Hematopoietic multipotent progenitor cell (in vitro differentiated cells): ENCODE measurements around the gene COX7B. TPM values are rescaled to one million over a fixed set of nuclear protein-coding genes. Genes with fewer than 3 reads are reported as not detected.
"Not testable (repeated sequence)": the region's sequence is repeated elsewhere in the genome, so short reads cannot be mapped to it uniquely, and the experiment has no call there.

Source experiments
- DNase-seq, 3 donors: peaks; one replicate each; pipeline ENCODE4 v3.0.0-alpha.2; 2011 to 2015; ENCODE audit warnings: low read depth in 2 of 3, low spot score in 2 of 3
- total RNA-seq: library from RNA; depleted of rRNA; stranded (reverse); fragments of >200 nt; gene quantifications from one replicate; pipeline ENCODE4 v1.2.3, GENCODE V29; 2012

COX7B gene, protein sequence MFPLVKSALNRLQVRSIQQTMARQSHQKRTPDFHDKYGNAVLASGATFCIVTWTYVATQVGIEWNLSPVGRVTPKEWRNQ
- total RNA-seq, result 168 TPM

DNA sequence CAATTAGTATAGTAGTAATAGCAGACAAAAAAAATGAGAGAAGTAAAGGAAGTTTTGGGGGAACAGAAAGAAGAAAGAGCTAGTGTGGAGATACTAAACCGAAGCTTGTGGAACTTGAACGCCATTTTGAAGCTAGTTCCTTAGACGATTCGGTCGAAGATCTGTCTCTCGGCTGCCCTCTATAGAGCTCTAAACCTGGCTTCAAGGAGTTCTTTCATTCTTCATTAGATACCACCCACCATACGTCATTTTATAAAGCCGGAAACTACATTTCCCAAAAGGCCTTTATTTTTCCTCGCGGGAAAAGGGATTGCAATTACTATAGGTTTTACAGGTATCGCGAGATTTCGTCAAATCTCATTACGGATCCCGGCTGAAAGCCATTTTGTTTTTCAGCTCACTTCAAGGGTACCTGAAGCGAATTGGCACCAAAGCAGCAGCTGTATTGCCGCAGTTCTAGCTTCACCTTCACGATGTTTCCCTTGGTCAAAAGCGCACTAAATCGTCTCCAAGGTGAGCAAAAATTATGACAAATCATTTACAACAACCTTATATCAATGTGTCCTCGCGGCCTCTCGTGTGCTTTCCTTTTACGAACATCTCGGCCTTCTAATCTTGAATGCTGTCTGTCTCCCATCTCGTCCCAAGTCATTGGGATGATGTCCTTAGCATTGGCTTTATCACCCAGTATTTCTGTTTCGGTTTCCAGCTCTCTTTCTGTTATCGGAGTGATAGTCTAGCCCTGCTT, at the start of gene COX7B:
Gene COX7B, plus strand, starts transcription at position 388 of the 748 bp plus-strand sequence. Its CDS starts 86 bp downstream, at position 474.
- DNase-seq, result peak; percentile 64 to 97 (median 89)

DNA sequence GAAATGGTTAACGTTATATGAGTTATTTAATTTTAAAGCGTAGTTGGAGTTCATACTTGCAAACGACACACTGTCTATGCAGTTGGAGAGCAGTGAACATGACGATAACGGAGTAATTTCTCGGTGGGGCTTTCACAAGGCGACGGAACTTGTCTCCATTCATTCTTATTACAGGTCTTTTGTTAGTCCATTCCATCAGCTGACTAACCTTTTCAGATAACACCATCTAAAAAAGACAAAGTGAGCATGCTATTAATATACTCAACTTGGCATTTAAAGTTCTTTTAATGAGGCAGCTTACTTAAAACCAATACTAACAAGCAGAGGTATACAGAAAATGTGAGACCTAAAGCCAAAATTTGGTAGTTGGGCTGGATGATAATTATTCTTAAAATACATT, 23.9 kb upstream of the COX7B start:
- DNase-seq, result no peak

DNA sequence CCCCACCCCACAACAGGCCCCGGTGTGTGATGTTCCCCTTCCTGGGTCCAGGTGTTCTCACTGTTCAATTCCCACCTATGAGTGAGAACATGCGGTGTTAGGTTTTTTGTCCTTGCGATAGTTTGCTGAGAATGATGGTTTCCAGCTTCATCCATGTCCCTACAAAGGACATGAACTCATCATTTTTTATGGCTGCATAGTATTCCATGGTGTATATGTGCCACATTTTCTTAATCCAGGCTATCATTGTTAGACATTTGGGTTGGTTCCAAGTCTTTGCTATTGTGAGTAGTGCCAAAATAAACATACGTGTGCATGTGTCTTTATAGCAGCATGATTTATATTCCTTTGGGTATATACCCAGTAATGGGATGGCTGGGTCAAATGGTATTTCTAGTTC, 17.9 kb upstream of the COX7B start:
- not testable (repeated sequence) for DNase-seq

DNA sequence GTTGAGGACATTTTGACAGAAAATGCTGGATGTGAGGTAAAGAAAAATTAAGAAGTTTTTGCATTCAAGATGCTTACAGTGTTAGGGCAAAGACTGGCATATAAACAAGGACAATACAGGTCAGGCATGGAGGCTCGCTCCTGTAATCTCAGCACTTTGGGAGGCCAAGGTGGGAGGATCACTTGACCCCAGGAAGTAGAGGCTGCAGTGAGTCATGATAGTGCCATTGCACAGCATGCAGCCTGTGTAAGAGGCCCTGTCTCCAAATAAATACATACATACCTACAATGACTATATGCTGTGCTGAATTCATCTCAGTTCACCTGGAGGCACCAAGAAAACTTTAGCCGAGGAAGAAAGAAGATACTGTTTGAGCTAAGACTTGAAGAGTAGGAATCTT, 6.4 kb upstream of the COX7B start:
- no peak for DNase-seq

DNA sequence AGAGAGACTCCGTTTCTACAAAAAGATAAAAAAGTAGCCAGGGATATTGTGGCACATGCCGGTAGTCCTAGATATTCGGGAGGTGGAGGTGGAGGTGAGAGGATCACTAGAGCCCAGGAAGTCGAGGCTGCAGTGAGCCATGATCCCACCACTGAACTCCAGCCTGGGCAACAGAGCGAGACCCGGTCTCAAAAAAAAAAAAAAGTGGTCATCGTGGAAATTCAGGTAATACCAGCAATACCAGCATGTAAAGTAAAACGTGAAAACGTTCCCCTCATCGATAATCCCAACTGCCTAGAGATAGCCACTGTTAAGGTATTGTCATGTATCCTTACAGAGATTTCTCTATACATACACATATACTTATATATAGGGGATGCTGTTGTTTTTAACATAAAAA, 5.6 kb upstream of the COX7B start:
- DNase-seq, result no peak

DNA sequence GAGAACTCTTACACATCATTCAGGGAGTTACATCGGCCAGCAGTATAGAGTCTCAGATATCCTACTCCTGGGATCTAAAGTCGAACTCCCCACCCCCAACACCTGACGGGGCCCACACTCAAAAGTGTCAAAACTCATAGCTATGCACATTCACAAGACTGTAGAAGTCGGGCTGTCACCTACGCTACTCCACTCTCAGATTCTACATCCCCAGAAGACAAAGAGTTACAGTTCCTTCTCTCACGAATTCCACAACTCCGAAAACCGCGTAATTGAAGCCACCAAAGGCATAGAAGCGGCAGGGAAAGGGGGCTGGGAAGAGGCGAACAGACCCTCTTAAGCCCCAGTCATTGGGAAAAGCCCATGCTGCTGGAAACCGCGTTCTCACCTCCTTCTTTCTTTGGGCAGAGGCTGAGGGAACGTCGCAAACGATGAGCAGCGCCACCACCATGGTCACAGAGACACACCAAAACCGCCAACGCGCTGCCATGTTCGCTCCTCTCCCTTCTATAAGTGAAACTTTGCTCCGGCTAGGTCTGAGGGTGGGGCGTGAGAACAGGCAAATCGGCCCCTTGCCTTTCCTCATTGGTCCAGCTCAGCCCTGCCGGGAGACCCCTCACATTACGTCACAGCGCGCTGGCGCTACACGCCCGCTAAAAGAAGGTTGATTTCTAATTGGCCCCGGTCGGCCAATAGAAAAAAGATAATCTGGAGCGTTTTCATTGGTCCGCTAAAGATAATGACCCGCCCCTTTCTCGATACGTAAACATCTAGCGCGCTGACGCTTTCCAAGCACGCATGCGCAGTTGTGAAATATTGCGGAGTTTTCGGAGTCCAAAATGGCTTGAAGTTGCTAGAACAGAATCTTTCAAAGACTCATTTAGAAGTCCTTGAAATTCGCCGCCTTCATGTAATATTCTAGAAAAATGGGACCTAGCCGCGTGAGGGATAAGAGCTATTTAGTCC, 4.1 kb upstream of the COX7B start, which contains the start of gene MAGT1:
Gene MAGT1, minus strand, starts transcription at position 515 of the 966 bp plus-strand sequence. Its CDS starts 25 bp downstream, at position 490.
- peak; percentile 68 to 98 (median 95) for DNase-seq

DNA sequence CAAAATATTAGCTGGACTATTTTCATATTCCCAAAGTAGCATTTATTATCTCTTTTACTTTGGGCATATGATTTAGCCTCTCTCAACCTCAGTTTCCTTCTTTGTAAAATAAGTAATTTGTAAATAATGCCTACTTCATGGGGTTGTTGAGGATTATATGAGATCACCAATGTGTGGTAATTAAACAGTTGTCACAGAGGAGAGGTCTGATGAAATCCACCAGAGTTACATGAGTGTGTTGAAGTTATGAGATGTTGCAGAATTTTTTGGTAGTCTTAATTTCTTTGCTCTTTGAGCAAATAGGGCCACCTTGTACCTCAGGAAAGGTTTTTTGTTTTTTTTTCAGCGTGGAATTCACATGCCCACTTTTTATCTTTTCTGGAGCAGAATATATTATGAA, 1.4 kb downstream of the COX7B start:
- no peak for DNase-seq

DNA sequence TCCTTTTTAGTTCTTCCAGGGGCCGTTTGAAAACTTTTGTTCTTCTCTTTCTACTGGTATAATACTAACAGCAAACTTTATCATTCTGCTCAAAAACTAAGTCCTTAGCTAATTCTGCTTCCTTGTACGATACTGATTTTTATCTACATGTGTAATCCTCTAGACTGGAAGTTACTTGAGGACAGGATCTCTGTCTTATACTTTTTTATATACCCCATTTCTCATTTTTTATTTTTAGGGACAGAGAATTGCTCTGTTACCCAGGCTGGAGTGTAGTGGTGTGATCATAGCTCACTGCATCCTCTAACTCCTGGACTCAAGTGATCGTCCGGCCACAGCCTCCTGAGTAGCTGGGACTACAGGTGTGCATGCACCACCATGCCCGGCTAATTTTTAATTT, 2.2 kb downstream of the COX7B start:
- DNase-seq, result no peak

DNA sequence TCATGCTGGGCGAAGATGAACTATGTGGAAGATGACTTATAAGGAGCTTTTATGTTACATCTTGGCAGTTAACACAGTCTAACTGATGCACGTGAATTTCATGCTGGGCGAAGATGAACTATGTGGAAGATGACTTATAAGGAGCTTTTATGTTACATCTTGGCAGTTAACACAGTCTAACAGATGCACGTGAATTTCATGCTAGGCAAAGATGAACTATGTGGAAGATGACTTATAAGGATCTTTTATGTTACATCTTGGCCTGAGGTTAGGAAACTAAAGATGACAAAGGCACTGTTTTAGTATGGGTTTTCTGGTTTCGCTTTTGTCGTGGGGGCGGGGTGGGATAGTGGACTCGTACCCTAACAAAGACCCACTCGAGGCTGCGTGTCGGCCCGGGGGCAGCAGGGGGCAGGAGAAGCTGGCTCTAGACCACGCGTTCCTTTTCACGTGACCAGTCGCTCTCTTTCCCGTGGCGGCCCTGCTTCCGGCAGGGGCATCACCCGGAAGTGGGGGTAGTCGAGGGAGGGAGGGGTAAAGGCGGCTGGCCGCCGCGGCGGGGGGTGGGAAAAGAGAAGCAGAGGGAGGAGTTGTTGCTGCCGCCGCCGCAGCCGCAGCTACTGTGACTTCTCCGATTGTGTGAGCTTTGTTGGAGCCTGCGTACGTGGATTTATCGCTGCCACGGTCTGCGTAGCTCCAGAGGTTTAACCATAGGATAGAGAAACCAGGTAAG, 11.0 kb downstream of the COX7B start, which contains the start of gene ATP7A:
Gene ATP7A, plus strand, starts transcription at position 586 of the 733 bp plus-strand sequence. CDS start 60,949 bp downstream, outside the sequence.
- peak; percentile 64 to 97 (median 93) for DNase-seq

DNA sequence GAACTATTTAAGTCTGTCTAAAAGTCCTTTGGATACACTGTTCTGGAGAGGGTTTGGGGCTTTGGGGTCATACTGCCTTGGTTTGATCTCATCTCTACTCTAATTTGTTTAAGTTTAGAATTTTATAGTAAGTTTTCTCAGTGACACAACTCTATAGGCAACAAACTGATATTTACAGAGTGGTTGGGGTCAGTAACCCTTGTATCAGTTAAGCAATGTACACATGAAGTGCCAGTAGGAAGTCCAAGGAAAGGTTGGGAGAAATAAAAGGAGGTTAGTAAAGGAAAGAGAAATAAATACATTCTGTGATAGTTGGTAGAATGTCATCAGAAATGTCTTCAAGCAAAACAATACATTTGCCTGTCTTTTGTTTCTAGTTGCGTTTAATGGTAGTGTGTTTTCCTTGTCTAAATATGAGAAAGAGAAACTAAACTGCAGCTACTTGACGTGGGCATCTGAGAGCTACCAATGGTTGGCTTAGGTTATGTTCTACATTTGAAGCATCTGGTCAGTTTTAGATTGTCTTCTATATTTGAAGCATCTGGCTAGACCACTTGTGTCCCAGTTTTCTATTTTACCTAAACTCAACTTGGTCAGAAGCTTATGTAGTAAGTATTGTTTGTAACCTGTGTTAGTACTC, 18.1 kb downstream of the COX7B start:
- peak in 1 of 3 donors; percentile 2 for DNase-seq

DNA sequence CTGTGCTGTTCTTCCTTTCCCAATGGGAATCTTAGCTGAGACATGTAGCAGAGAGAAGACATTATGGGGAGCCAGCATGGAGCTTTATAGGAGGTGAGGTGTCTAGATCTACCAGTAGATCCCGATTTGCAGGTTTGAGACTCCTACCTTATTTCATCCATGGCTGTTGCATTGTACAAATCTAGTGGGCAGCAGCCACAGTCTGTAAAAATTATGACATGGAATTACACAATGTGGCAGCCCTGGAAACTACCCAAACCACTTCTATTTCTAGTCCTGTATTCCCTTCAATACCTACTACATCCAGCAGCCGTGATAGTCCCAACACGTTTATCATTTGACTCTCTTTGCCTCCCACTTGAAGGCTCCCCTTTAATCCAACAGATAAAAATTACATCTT, 19.3 kb downstream of the COX7B start:
- DNase-seq, result peak in 1 of 3 donors; percentile 4

DNA sequence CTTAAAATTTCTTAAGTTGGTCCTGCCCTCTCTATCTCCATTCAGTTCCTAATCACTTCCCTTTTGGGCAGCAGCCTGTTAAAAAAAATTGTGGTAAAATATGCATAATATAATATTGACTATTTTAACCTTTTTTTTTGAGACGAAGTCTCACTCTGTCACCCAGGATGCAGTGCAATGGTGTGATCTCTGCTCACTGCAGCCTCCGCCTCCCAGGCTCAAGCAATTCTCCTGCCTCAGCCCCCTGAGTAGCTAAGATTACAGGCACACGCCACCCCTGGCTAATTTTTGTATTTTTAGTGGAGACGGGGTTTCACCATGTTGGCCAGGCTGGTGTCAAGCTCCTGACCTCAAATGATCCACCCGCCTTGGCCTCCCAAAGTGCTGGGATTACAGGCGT, 20.1 kb downstream of the COX7B start:
- not testable (repeated sequence) for DNase-seq

DNA sequence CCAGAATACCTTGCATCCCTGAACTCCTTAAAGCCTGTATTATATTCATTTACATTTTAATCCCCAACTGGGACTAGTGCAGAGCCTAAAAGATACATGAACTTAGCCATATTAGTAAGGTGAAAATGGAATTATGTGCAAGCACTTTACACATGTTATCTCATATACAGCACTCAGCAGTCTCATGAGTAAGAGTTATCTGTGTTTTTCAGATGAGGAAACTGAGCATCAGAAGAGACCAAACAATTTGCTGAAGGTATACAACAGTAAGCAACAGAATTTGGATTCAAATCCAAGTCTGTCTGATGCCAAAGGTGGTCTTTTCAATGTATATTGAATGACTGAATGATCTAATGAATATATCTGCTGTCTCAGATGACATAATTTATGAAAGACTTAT, 23.5 kb downstream of the COX7B start:
- no peak for DNase-seq

DNA sequence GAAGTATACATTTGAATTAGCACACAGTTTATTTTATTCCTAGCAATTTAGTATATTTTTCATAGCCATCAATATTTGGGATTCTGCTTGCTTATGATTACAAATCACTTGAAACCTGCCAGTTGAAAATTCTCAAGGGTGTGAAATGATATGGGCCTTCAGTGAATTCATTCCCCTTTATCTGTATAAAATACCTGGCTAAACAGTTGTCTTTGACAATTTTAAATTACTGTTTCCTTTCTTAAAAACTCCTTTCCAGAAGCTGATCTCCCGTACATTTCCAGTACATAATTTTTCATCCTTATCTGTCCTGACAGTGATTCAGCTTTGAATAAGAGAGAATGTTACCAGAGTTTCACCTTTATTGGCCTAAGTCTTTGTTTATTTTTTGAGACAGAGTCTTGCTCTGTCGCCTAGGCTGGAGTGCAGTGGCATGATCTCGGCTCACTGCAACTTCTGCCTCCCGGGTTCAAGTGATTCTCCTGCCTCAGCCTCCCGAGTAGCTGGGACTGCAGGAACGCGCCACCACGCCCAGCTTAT, 25.1 kb downstream of the COX7B start:
- DNase-seq, result no peak

DNA sequence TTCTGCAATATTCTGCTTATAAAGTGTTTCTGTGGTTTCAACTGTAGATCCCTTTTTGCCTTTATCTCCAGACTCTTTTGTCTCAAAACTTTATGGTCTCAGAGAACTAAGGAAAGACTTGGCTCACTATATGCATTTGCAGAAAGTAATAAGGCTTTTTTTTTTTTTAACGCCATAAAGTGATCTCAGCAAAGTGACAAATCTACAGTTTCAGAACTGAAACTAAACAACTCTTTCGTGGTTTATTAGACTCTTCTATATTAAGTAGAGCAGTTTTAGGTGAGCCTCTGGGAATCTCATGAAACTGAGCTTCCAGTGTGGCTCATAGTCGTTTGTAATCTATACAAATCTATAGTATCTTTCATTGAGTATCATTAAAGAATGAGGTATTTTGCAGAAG, 26.5 kb downstream of the COX7B start:
- peak in 1 of 3 donors; percentile 6 for DNase-seq

DNA sequence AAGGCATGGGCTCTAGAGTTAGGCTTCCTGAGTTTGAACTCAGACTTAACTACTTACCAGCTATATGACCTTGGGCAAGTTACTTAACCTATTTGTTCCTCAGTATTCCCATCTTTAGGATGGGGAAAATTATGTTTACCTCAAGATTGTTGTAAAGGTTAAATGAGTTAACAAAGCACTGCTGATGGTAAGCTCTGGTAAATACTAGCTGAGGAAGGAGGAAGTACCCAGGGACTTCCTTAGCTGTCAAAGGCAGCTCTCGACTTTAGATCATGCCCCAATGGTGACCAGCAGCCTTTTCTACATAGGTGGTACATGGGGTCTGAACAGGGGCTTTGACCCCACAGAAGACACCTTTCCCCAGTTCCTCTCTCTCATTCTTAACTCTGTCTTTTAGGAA, 31.3 kb downstream of the COX7B start:
- no peak for DNase-seq

DNA sequence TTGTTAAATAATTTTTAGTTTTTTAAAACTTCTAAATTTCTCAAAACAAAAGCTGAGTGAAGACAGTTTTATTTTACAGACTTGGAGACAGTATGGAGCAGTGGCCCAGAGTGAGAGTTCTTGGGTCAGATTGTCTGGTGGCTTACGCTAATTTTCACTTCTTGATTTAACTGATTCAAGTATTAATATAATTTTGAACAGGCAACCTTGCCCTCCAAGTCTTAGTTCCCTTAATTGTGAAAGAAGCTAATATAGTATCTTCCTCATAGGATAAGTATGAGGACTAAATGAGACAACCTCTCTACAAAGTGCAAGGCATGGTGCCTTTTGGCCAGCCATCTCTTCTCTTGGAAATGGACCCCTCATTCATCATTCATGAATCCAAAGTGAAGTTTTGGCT, 36.6 kb downstream of the COX7B start:
- no peak for DNase-seq

DNA sequence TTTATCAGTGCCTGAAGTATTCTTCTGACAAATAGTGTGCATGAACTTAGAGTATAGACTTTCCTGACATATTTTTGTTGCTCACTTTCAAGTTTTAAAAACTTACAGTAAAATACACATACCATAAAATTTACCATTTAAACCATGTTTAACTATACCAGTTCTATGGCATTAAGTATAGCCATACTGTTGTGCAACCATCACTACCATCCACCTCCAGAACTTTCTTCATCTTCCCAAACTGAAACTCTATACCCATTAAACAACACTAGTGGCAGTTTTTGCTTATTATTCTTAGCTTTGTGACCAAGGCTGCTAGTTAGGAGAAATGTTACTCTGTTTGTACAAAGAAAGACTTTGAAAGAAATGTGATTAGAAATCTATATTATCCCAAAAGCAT, 37.0 kb downstream of the COX7B start:
- no peak for DNase-seq

DNA sequence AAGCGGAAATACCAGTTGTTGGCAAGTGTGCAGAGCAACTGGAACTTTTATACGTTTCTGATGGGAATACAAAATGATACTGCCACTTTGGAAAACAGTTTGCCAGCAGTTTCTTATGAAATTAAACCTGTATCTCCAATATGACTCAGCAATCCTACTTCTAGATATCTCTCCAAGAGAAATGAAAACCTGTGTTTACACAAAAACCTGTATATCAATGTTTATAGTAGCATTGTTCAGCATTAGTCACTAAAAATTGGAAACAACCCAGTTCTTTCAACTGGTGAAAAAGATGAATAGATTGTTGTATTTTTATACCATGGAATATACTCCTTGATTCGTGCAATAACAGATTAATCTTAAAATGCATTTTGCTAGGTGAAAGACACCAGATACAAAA, 38.0 kb downstream of the COX7B start:
- no peak for DNase-seq
